SK-N-SH treated with all-trans-retinoic acid at 6 μM for 48 hours (cell line): ENCODE results near the gene GGTA1.

Source experiments
- ARNTL ChIP-seq: fragments of 450-650 bp; formaldehyde crosslinking; IDR thresholded peaks from 2 replicates; pipeline ENCODE4 v1.5.0; 2020; ENCODE audit warnings: low read depth, mild to moderate bottlenecking, moderate library complexity, borderline replicate concordance
- BACH2 ChIP-seq: fragments of 250-450 bp; sonication (Bioruptor Pico); IDR thresholded peaks from 2 replicates; pipeline ENCODE4 v1.9.0; 2021; ENCODE audit warnings: mild to moderate bottlenecking, borderline replicate concordance
- CSDC2 ChIP-seq: fragments of 250-450 bp; sonication (Bioruptor Pico); IDR thresholded peaks from 2 replicates; pipeline ENCODE4 v1.5.0; 2020; ENCODE audit warnings: mild to moderate bottlenecking, moderate library complexity
- GLIS3 ChIP-seq: fragments of 250-450 bp; sonication (Bioruptor Pico); IDR thresholded peaks from 2 replicates; pipeline ENCODE4 v1.5.0; 2020; ENCODE audit warnings: mild to moderate bottlenecking, moderate library complexity
- OSR1 ChIP-seq: fragments of 250-450 bp; sonication (Bioruptor Pico); IDR thresholded peaks from 2 replicates; pipeline ENCODE4 v1.8.0; 2022; ENCODE audit warnings: moderate library complexity, mild to moderate bottlenecking, inconsistent platforms
- PATZ1 ChIP-seq: fragments of 250-450 bp; sonication (Bioruptor Pico); IDR thresholded peaks from 2 replicates; pipeline ENCODE4 v1.8.0; 2020; ENCODE audit warnings: mild to moderate bottlenecking, moderate library complexity, borderline replicate concordance
- POU6F1 ChIP-seq: fragments of 250-450 bp; sonication (Bioruptor Pico); IDR thresholded peaks from 2 replicates; pipeline ENCODE4 v1.8.0; 2021; ENCODE audit warnings: low read depth, mild to moderate bottlenecking, moderate library complexity, borderline replicate concordance
- PPARA ChIP-seq: fragments of 250-450 bp; sonication (Bioruptor Pico); IDR thresholded peaks from 2 replicates; pipeline ENCODE4 v1.5.0; 2020; ENCODE audit warnings: mild to moderate bottlenecking, borderline replicate concordance
- TSHZ2 ChIP-seq: fragments of 250-450 bp; sonication (Bioruptor Pico); IDR thresholded peaks from 2 replicates; pipeline ENCODE4 v1.5.0; 2020; ENCODE audit warnings: mild to moderate bottlenecking, moderate library complexity
- ZC3H10 ChIP-seq: fragments of 250-450 bp; sonication (Bioruptor Pico); IDR thresholded peaks from 2 replicates; pipeline ENCODE4 v1.5.1; 2021; ENCODE audit warnings: mild to moderate bottlenecking, moderate library complexity
- ZFP3 ChIP-seq: fragments of 250-450 bp; sonication (Bioruptor Pico); IDR thresholded peaks from 2 replicates; pipeline ENCODE4 v1.5.0; 2020; ENCODE audit warnings: mild to moderate bottlenecking, moderate library complexity
- ZFP30 ChIP-seq: fragments of 450-650 bp; formaldehyde crosslinking; IDR thresholded peaks from 2 replicates; pipeline ENCODE4 v1.5.0; 2022; ENCODE audit warnings: mild to moderate bottlenecking, moderate library complexity
- ZNF565 ChIP-seq: fragments of 450-650 bp; formaldehyde crosslinking; conservative IDR thresholded peaks from 2 replicates; pipeline ENCODE4 v1.5.0; 2020; ENCODE audit warnings: low read depth, mild to moderate bottlenecking, moderate library complexity

GRCh38 chr9:121454972-121455371 is 44.7 kb downstream of the GGTA1 start:
- no peak for TF ChIP-seq ZNF565
- no peak for TF ChIP-seq PATZ1 (CRISPR knock-in tag)
- TF ChIP-seq BACH2 (CRISPR knock-in tag) = no peak
- no peak for TF ChIP-seq POU6F1 (CRISPR knock-in tag)
- no peak for TF ChIP-seq TSHZ2 (CRISPR knock-in tag)
- no peak for TF ChIP-seq ZFP30
- TF ChIP-seq OSR1 (CRISPR knock-in tag) = no peak
- TF ChIP-seq ZFP3 (CRISPR knock-in tag) = no peak
- TF ChIP-seq GLIS3 = no peak
- no peak for TF ChIP-seq ARNTL
- no peak for TF ChIP-seq ZC3H10 (CRISPR knock-in tag)
- no peak for TF ChIP-seq PPARA (CRISPR knock-in tag)
- no peak for TF ChIP-seq CSDC2
